Activated CD8-positive, alpha-beta T cell treated with anti-CD3 and anti-CD28 coated beads for 36 hours (primary cell): ENCODE measurements around the gene ZC3H15. TPM values are rescaled to one million over a fixed set of nuclear protein-coding genes. Genes with fewer than 3 reads are reported as not detected.

Experiments
- ATAC-seq: fragments of 200-7000 bp; cut with Tn5 transposase; one replicate; pipeline ENCODE4 v1.10.0; 2021; ENCODE audit warnings: mild to moderate bottlenecking, moderate library complexity
- CTCF ChIA-PET: fragments of 350-600 bp; sonication (Branson Sonifier 250); formaldehyde crosslinking; loops from one replicate; lab custom pipeline; 2021; ENCODE audit warnings: antibody characterized with exemption; lab: Charles Lee
- POLR2A ChIA-PET: fragments of 350-600 bp; sonication (Branson Sonifier 250); formaldehyde crosslinking; loops from one replicate; lab custom pipeline; 2021; ENCODE audit warnings: antibody characterized with exemption; lab: Charles Lee
- DNase-seq: peaks from one replicate; pipeline ENCODE4 v3.0.0-alpha.2; 2020
- H3K27ac Mint-ChIP-seq: one replicate; pipeline ENCODE4 v1.8.0; 2021; ENCODE audit warnings: mild to moderate bottlenecking, mixed read lengths
- H3K27me3 Mint-ChIP-seq: one replicate; pipeline ENCODE4 v1.8.0; 2021; ENCODE audit warnings: mixed read lengths
- H3K36me3 Mint-ChIP-seq: one replicate; pipeline ENCODE4 v1.8.0; 2021; ENCODE audit warnings: low read depth, mixed read lengths
- H3K4me1 Mint-ChIP-seq: one replicate; pipeline ENCODE4 v1.8.0; 2021; ENCODE audit warnings: low read depth, mixed read lengths
- H3K4me3 Mint-ChIP-seq: one replicate; pipeline ENCODE4 v1.8.0; 2021; ENCODE audit warnings: mild to moderate bottlenecking, moderate library complexity, mixed read lengths
- H3K9me3 Mint-ChIP-seq: one replicate; pipeline ENCODE4 v1.8.0; 2021; ENCODE audit warnings: mixed read lengths
- CTCF ChIP-seq: fragments of 200-600 bp; IDR thresholded peaks from one replicate; pipeline ENCODE4 v1.8.0; 2022; ENCODE audit warnings: antibody characterized with exemption, mild to moderate bottlenecking
- intact Hi-C: fragments of 100-400 bp; cut with micrococcal nuclease; formaldehyde crosslinking; loops from one replicate; pipeline ENCODE4 v1.10.0; 2022
- total RNA-seq, 2 experiments: library from RNA; stranded (reverse); gene quantifications; one replicate each; pipeline ENCODE4 v1.2.3, GENCODE V29; 2021

The ZC3H15 gene
- total RNA-seq, 2 experiments from 2014 or later: 101 to 106 TPM

DNA sequence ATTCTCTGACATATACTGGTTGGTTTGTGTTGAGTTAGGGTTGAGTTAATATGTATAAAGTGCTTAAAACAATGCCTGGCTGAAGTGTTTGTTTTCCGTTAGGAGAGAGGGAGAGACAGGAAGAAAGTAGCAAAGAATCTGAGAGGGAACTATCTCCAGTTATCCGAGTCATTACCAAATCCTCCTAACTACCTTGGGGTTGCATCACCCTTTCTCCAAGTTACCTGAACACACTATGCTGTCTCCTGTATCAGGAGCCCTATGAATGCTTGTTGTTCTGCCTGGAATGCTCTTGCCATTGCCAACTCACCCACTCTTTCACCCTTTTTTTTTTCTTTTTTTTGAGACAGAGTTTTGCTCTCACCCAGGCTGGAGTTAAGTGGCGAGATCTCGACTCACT lies 55.9 kb downstream of the ZC3H15 start:
- no peak overlapping the region for H3K27ac Mint-ChIP-seq
- intact Hi-C loops: no loop called here
- DNase-seq (no peak), ATAC-seq (no peak)
- TF ChIP-seq CTCF: no peak
- no peak overlapping the region for H3K4me3 Mint-ChIP-seq
- POLR2A ChIA-PET: no interaction called here
- no peaks in the 10 kb centered on the region for H3K36me3 Mint-ChIP-seq
- H3K9me3 Mint-ChIP-seq: no peaks in the 10 kb centered on the region
- CTCF ChIA-PET: no interaction called here
- H3K4me1 Mint-ChIP-seq: no peaks in the 10 kb centered on the region
- peaks cover 8% of the 10 kb centered on the region for H3K27me3 Mint-ChIP-seq

GRCh38 chr2:186543561-186544131 lies 57.6 kb downstream of the ZC3H15 start:
- no peak overlapping the region for H3K27ac Mint-ChIP-seq
- ChIA-PET CTCF (no interaction called here), POLR2A (no interaction called here)
- TF ChIP-seq CTCF: no peak
- H3K36me3 Mint-ChIP-seq: no peaks in the 10 kb centered on the region
- H3K9me3 Mint-ChIP-seq: no peaks in the 10 kb centered on the region
- ATAC-seq (no peak), DNase-seq (no peak)
- H3K4me3 Mint-ChIP-seq: no peak overlapping the region
- no peaks in the 10 kb centered on the region for H3K4me1 Mint-ChIP-seq
- intact Hi-C loops: no loop called here
- peaks cover 5% of the 10 kb centered on the region for H3K27me3 Mint-ChIP-seq

DNA sequence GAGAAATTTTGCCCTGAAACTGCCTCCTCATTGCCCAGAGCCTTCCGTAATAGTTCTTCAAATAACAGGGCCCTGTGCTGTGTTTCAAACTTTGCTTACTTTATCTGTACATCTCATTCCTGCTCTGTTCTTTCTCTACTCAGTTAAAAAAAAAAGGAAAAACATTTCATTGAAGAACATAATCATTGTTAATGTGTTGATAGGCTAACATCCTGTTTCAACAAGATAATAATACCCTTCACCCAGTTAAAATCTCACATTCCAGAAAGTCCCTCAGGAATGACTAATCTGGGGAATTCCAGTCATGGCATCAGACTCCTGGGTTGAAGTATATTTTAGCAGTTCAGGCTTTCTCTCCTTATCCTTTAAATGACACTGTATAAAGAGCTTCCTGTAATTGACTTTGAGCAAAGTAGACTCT lies 58.2 kb downstream of the ZC3H15 start:
- Mint-ChIP-seq H3K4me1 (no peaks in the 10 kb centered on the region), H3K4me3 (no peak overlapping the region), H3K27ac (no peak overlapping the region), H3K9me3 (no peaks in the 10 kb centered on the region), H3K27me3 (peaks cover 5% of the 10 kb centered on the region), H3K36me3 (no peaks in the 10 kb centered on the region)
- no peak for TF ChIP-seq CTCF
- intact Hi-C loops: no loop called here
- ChIA-PET POLR2A (no interaction called here), CTCF (no interaction called here)
- no peak for DNase-seq
- ATAC-seq: no peak

DNA sequence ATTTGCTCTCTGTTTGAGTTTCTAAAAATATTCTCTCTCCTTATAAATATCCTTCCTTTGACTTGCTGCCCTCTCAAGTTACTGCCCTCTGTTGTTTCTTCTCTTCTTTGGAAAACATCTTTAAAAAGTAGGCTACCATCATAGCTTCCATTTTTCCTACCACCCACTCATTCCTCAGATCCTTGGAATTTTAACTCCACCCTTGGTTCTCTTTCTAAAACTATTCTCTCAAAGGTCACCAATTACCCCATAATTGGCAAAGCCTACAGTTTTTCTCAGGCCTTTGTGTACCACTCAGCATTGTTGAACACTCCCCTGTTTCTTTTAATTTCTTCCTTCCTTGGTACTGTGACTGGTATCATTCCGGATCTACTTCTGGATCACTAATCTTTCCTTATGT lies 60.8 kb downstream of the ZC3H15 start:
- H3K4me1 Mint-ChIP-seq: no peaks in the 10 kb centered on the region
- no peak for TF ChIP-seq CTCF

GRCh38 chr2:186551323-186552050 lies 65.4 kb downstream of the ZC3H15 start:
- Mint-ChIP-seq H3K36me3 (no peaks in the 10 kb centered on the region), H3K4me3 (no peak overlapping the region), H3K9me3 (no peaks in the 10 kb centered on the region), H3K27me3 (peaks cover 3% of the 10 kb centered on the region), H3K27ac (no peak overlapping the region), H3K4me1 (no peaks in the 10 kb centered on the region)
- intact Hi-C loops: no loop called here
- ChIA-PET POLR2A (no interaction called here), CTCF (no interaction called here)
- DNase-seq: no peak
- no peak for TF ChIP-seq CTCF
- no peak for ATAC-seq

More for the DNA sequence above, 60.8 kb downstream of the ZC3H15 start:
- intact Hi-C loops: no loop called here
- POLR2A ChIA-PET: no interaction called here
- no peak overlapping the region for H3K4me3 Mint-ChIP-seq
- ATAC-seq: no peak
- no peaks in the 10 kb centered on the region for H3K9me3 Mint-ChIP-seq
- no peaks in the 10 kb centered on the region for H3K36me3 Mint-ChIP-seq
- CTCF ChIA-PET: no interaction called here
- H3K27me3 Mint-ChIP-seq: peaks cover 6% of the 10 kb centered on the region
- DNase-seq: no peak
- H3K27ac Mint-ChIP-seq: no peak overlapping the region
